Liver (tissue), 9 donors: ENCODE results near the gene STK32C. TPM values are rescaled to one million over a fixed set of nuclear protein-coding genes. Genes with fewer than 3 reads are reported as not detected.

Experiments used
- DNase-seq: peaks from one replicate; pipeline ENCODE4 v3.0.0-alpha.2; 2017; ENCODE audit warnings: low spot score
- H3K27ac ChIP-seq, 2 donors: one replicate each; pipeline ENCODE4 v1.7.0; 2013; ENCODE audit warnings: inconsistent platforms in 2 of 2, low read length in 2 of 2, control low read depth in 1 of 2, low read depth in 1 of 2, mild to moderate bottlenecking in 1 of 2
- H3K27me3 ChIP-seq, 4 donors: one replicate each; pipeline versions ENCODE4 v1.6.1 to v1.7.0; 2013; ENCODE audit warnings: low read length in 3 of 4, inconsistent platforms in 1 of 4, mild to moderate bottlenecking in 1 of 4, moderate library complexity in 1 of 4; ENCODE audit not compliant: control insufficient read depth in 4 of 4, insufficient read depth in 4 of 4
- H3K36me3 ChIP-seq, 4 donors: one replicate each; pipeline versions ENCODE4 v1.6.1 to v1.7.0; 2013; ENCODE audit warnings: low read length in 3 of 4, mild to moderate bottlenecking in 3 of 4, low read depth in 1 of 4, moderate library complexity in 1 of 4; ENCODE audit not compliant: control insufficient read depth in 4 of 4, insufficient read depth in 3 of 4
- H3K4me1 ChIP-seq, 4 donors: one replicate each; pipeline versions ENCODE4 v1.6.1 to v1.7.0; 2013; ENCODE audit warnings: low read length in 3 of 4, mild to moderate bottlenecking in 3 of 4, moderate library complexity in 1 of 4; ENCODE audit not compliant: control insufficient read depth in 4 of 4, insufficient read depth in 4 of 4
- H3K4me3 ChIP-seq, 3 donors: one replicate each; pipeline versions ENCODE4 v1.6.1 to v1.7.0; 2013; ENCODE audit warnings: low read length in 3 of 3, control low read depth in 1 of 3, low read depth in 1 of 3, mild to moderate bottlenecking in 1 of 3
- H3K9ac ChIP-seq, 2 donors: one replicate each; pipeline ENCODE4 v1.7.0; 2013; ENCODE audit warnings: low read length in 2 of 2, mild to moderate bottlenecking in 2 of 2, moderate library complexity in 2 of 2, control low read depth in 1 of 2, low read depth in 1 of 2
- H3K9me3 ChIP-seq, 4 donors: one replicate each; pipeline versions ENCODE4 v1.6.1 to v1.7.0; 2013; ENCODE audit warnings: low read length in 3 of 4; ENCODE audit not compliant: control insufficient read depth in 4 of 4
- ATF3 ChIP-seq: IDR thresholded peaks from 2 replicates; pipeline ENCODE4 v1.6.1; 2016; ENCODE audit warnings: antibody characterized with exemption
- CTCF ChIP-seq: fragments of 150-350 bp; IDR thresholded peaks from 2 replicates; pipeline ENCODE4 v1.5.1; 2017; ENCODE audit warnings: improper control_type of control experiment, low read depth, low read length; ENCODE audit not compliant: missing input control
- FOXA1 ChIP-seq: IDR thresholded peaks from 2 replicates; pipeline ENCODE4 v1.6.1; 2016; ENCODE audit warnings: antibody characterized with exemption
- GABPA ChIP-seq, 2 donors: IDR thresholded peaks in 1 of 2; conservative IDR thresholded peaks in 1 of 2; 2 replicates each; pipeline ENCODE4 v1.6.1; 2016; ENCODE audit warnings: antibody characterized with exemption in 2 of 2, mild to moderate bottlenecking in 1 of 2, moderate library complexity in 1 of 2
- HNF4G ChIP-seq: IDR thresholded peaks from 2 replicates; pipeline ENCODE4 v1.6.1; 2016; ENCODE audit warnings: antibody characterized with exemption
- JUND ChIP-seq, 2 donors: IDR thresholded peaks; 2 replicates each; pipeline ENCODE4 v1.6.1; 2016; ENCODE audit warnings: antibody characterized with exemption in 2 of 2
- MAX ChIP-seq: IDR thresholded peaks from 2 replicates; pipeline ENCODE4 v1.6.1; 2016; ENCODE audit warnings: antibody characterized with exemption
- NR2F2 ChIP-seq: IDR thresholded peaks from 2 replicates; pipeline ENCODE4 v1.6.1; 2016; ENCODE audit warnings: antibody characterized with exemption
- RAD21 ChIP-seq, 2 donors: IDR thresholded peaks; 2 replicates each; pipeline ENCODE4 v1.6.1; 2016; ENCODE audit warnings: antibody characterized with exemption in 2 of 2, mild to moderate bottlenecking in 2 of 2
- RXRA ChIP-seq, 2 donors: IDR thresholded peaks; 2 replicates each; pipeline ENCODE4 v1.6.1; 2017 to 2018; ENCODE audit warnings: antibody characterized with exemption in 2 of 2, mild to moderate bottlenecking in 1 of 2
- SP1 ChIP-seq: IDR thresholded peaks from 2 replicates; pipeline ENCODE4 v1.6.1; 2018; ENCODE audit warnings: antibody characterized with exemption, mild to moderate bottlenecking
- TAF1 ChIP-seq: conservative IDR thresholded peaks from 2 replicates; pipeline ENCODE4 v1.6.1; 2016; ENCODE audit warnings: antibody characterized with exemption, mild to moderate bottlenecking
- ZBTB33 ChIP-seq: IDR thresholded peaks from 2 replicates; pipeline ENCODE4 v1.6.1; 2016; ENCODE audit warnings: antibody characterized with exemption
- WGBS: extraction: QIAGEN DNeasy Blood & Tissue Kit; methylation state at CpG from one replicate; pipeline ENCODE4 v1.1.7; 2013; 5-methylcytosine and 5-hydroxymethylcytosine counted together
- polyA plus RNA-seq, 2 donors: library from polyadenylated mRNA; stranded (reverse) in 1 of 2; unstranded in 1 of 2; fragments of 200-250 nt in 1 of 2; fragments of >200 nt in 1 of 2; fragmentation: Nextera tagmentation in 1 of 2; extraction: Ambion mirVana in 1 of 2; gene quantifications; one replicate each; pipeline versions ENCODE4 v1.2.1 to v1.2.3, GENCODE V29; 2013 to 2015
- total RNA-seq, 2 donors: library from RNA; depleted of rRNA; stranded (reverse); fragments of >200 nt; gene quantifications; one replicate each; pipeline ENCODE4 v1.2.3, GENCODE V29; 2014
- donor health status: healthy.
- donor health status: healthy.
- donor health status: healthy.
- donor health status: healthy.
- donor health status: healthy.

Gene STK32C
- total and polyA plus RNA-seq, 4 donors: 1.8 to 4.6 (median 2.2) TPM

GRCh38 chr10:132333386-132333785, 25.6 kb upstream of the STK32C start:
- Histone ChIP-seq H3K9ac (no peak overlapping the region), H3K36me3 (no peaks in the 10 kb centered on the region), H3K4me3 (no peak overlapping the region), H3K27ac (no peak overlapping the region), H3K9me3 (no peaks in the 10 kb centered on the region), H3K27me3 (no peaks in the 10 kb centered on the region), H3K4me1 (peaks cover 7 to 30% (median 16%) of the 10 kb centered on the region in 4 donors)
- 89% methylated on average over 7 of the region's 7 CpGs for WGBS
- no peak for DNase-seq
- TF ChIP-seq SP1: no peak
- TF ChIP-seq GABPA (IDR thresholded peaks at IDR 0.05 in 1 of 2, conservative IDR thresholded peaks at IDR 0.05 in 1 of 2): no peak

GRCh38 chr10:132332433-132332754, 24.6 kb upstream of the STK32C start:
- 14% methylated on average over 16 of the region's 16 CpGs for WGBS

More at GRCh38 chr10:132332433-132332754, 24.6 kb upstream of the STK32C start:
- Histone ChIP-seq H3K4me3 (peak overlapping the region; percentile 68 to 89 (median 75)), H3K9me3 (no peaks in the 10 kb centered on the region), H3K9ac (peak overlapping the region; percentile 22 to 32), H3K4me1 (peaks cover 7 to 27% (median 15%) of the 10 kb centered on the region in 4 donors), H3K27ac (peak overlapping the region; percentile 71 to 72), H3K27me3 (no peaks in the 10 kb centered on the region), H3K36me3 (no peaks in the 10 kb centered on the region)
- TF ChIP-seq FOXA1: no peak
- TF ChIP-seq NR2F2: no peak
- no peak for TF ChIP-seq HNF4G
- TF ChIP-seq ATF3: no peak
- TF ChIP-seq MAX: no peak
- no peak for TF ChIP-seq RAD21 (IDR thresholded peaks at IDR 0.05)
- no peak for TF ChIP-seq CTCF
- no peak for TF ChIP-seq TAF1
- TF ChIP-seq RXRA (IDR thresholded peaks at IDR 0.05): no peak
- no peak for TF ChIP-seq ZBTB33
- TF ChIP-seq JUND (IDR thresholded peaks at IDR 0.05): no peak
- no peak for TF ChIP-seq SP1
- DNase-seq: no peak
